Hematopoietic multipotent progenitor cell treated with erythropoietin and hydrocortisone succinate and interleukin-3 and kit ligand, for 6 days (in vitro differentiated cells): Measurements from ENCODE around the gene GGT1.
"Not testable (repeated sequence)": the region's sequence is repeated elsewhere in the genome, so short reads cannot be mapped to it uniquely, and the experiment has no call there.

Experiments used
- DNase-seq: peaks from one replicate; pipeline ENCODE4 v3.0.0-alpha.2; 2015

The GGT1 gene

GRCh38 chr22:24584166-24584790 lies 18.7 kb upstream of the GGT1 start:
- no peak for DNase-seq

GRCh38 chr22:24584871-24585411 lies 18.1 kb upstream of the GGT1 start:
- no peak for DNase-seq

GRCh38 chr22:24585461-24585860 lies 17.5 kb upstream of the GGT1 start:
- DNase-seq = no peak

- no peak for DNase-seq
Measured at GRCh38 chr22:24585927-24586546, 17.0 kb upstream of the GGT1 start.

GRCh38 chr22:24587251-24587650 lies 15.7 kb upstream of the GGT1 start:
- DNase-seq = no peak

GRCh38 chr22:24587948-24588347 lies 15.0 kb upstream of the GGT1 start:
- DNase-seq = no peak

GRCh38 chr22:24588381-24588756 lies 14.6 kb upstream of the GGT1 start:
- DNase-seq = no peak

GRCh38 chr22:24588757-24589481 lies 14.1 kb upstream of the GGT1 start:
- no peak for DNase-seq

GRCh38 chr22:24589518-24590030 lies 13.4 kb upstream of the GGT1 start:
- no peak for DNase-seq

- no peak for DNase-seq
Measured at GRCh38 chr22:24590596-24591173, 12.3 kb upstream of the GGT1 start.

GRCh38 chr22:24591286-24591830 lies 11.6 kb upstream of the GGT1 start:
- DNase-seq = no peak

GRCh38 chr22:24592058-24592850 lies 10.7 kb upstream of the GGT1 start:
- DNase-seq = peak; percentile 36

GRCh38 chr22:24592851-24593558 lies 10.0 kb upstream of the GGT1 start, which contains the start of gene LRRC75B:
TSS of gene LRRC75B (minus strand) at chr22:24593073. CDS start at chr22:24593039, 34 bp downstream.
- DNase-seq = peak; percentile 92

- DNase-seq = not testable (repeated sequence)
Measured at GRCh38 chr22:24593559-24593835, 9.5 kb upstream of the GGT1 start.

- no peak for DNase-seq
Measured at GRCh38 chr22:24593836-24594568, 9.0 kb upstream of the GGT1 start.

- DNase-seq = no peak
Measured at GRCh38 chr22:24594569-24595120, 8.3 kb upstream of the GGT1 start.

- DNase-seq = no peak
Measured at GRCh38 chr22:24595228-24595627, 7.8 kb upstream of the GGT1 start.

- DNase-seq = no peak
Measured at GRCh38 chr22:24595863-24596262, 7.1 kb upstream of the GGT1 start.

- not testable (repeated sequence) for DNase-seq
Measured at GRCh38 chr22:24597076-24597475, 5.9 kb upstream of the GGT1 start.

GRCh38 chr22:24599514-24599913 lies 3.5 kb upstream of the GGT1 start:
- no peak for DNase-seq
